Loucy (cell line): ENCODE data around the gene RNPS1.

ENCODE experiments used
- CTCF ChIP-seq: fragments of 200-600 bp; sonication (generic); conservative IDR thresholded peaks from 2 replicates; pipeline ENCODE4 v1.5.1; 2014; ENCODE audit warnings: mild to moderate bottlenecking, antibody characterized with exemption, low read length
- EZH2phosphoT487 ChIP-seq: fragments of 200-600 bp; IDR thresholded peaks from 2 replicates; pipeline ENCODE4 v1.6.1; 2018; ENCODE audit warnings: antibody characterized with exemption, mild to moderate bottlenecking, moderate library complexity, borderline replicate concordance

GRCh38 chr16:2280461-2280860, 12.5 kb upstream of the RNPS1 start:
- TF ChIP-seq CTCF: no peak
- TF ChIP-seq EZH2phosphoT487: no peak
